Activated CD4-positive, alpha-beta T cell treated with anti-CD3 and anti-CD28 coated beads, Interleukin-2, amount 50 U/mL, for 48 hours (primary cell): Measurements from ENCODE around the gene HS1BP3.

Source experiments
- DNase-seq, 2 experiments: peaks; one replicate each; pipeline ENCODE4 v3.0.0-alpha.2; 2020

HS1BP3 gene

DNA sequence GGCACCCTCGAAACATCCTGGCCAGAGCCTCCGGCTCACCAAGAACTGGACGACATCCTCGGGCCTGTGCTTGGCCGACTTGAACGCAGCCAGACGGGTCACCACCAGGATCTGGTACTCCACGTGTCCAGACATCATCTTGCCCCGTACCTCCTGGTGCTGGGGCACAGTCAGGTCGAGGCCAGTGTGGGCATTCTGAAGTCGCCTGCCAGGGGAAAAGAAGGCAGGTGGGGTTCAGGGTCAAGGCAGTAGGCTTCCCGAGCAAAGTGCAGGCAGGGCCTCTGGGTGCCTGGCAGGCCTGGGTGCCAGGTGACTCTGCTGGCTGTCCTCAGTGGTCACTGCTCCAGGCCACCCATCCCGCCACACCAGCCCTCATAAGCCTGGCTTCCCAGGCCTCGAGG lies 5.6 kb downstream of the HS1BP3 start:
- no peak for DNase-seq

DNA sequence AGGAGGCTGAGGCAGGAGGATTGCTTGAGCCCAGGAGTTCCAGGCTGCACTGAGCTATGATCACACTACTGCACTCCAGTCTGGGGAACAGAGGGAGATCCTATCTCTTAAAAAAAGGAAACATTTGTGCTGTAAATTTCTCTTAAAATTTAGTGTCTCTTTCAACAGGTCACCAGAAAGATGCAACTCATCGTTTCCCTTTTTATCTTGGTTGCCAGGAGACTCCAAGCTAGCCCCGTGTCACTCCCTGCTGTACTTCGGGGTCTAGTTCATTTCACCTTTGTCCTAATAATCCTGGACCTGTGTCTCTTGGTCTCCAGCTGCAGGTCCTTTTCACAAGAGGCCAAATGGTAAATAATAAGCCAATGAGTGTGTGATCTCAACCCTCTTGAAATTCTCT lies 7.1 kb downstream of the HS1BP3 start:
- DNase-seq: no peak

DNA sequence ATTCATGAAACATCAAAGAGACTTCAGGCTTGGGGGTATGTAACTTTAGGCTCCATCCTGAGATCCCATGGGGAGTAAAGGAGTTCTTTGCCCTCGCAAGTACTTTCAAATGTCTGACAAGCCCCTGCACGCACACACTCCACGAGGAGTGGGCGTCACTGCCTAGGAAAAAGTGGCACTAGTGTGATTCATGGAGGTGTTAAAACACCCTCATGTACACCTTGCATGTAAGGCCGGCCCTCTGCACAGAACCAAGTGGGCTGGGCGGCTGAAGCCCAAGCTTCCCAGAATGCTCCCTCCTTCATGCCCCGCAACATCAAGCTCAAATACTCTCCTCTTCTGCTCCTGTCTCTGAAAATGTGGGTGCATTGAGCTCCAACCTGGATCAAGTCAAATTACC lies 7.8 kb downstream of the HS1BP3 start:
- DNase-seq: no peak

DNA sequence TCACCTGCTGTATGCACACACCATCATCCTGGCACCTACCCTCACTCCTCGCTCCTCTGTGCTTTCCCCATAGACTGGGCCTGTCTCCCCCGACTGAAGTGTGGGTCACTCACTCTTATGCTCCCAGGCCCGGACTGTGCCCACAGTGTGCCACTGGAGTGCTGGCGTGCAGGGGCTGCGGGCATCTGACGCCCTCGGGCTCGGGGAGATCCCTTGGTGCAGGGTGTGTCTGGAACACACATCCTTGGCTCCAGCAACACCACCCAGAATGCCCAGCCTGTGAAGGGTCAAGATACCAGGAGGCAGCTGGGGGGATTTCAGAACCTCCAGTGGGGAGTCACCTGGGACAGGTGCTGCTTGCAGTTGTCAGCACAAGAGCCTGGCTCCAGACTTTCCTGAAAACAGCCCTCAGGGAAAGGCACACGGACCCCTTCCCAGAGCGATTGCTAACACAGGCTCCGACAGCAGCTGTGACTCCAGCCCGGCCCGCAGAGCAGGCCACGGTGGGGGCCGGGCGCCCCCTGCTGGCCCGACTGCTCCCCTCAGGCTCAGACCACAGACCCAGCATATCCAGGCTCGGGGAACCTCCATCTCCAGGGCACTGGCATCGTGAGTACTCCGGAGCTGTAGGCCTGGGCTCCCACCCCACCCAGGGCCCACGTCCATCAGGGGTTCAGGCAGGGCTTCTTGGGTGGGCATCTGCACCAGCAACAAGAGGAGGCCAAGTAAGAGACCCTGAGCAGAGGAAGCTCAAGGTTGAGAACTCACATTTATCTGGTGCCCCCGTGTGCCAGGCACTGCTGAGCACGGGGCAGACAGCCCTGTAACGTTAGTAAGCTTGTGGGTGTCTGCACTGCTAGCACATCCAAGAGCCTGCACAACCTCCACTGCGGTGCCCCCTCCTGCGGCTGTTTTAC lies 8.6 kb downstream of the HS1BP3 start:
- DNase-seq: peak; percentile 74 to 81

DNA sequence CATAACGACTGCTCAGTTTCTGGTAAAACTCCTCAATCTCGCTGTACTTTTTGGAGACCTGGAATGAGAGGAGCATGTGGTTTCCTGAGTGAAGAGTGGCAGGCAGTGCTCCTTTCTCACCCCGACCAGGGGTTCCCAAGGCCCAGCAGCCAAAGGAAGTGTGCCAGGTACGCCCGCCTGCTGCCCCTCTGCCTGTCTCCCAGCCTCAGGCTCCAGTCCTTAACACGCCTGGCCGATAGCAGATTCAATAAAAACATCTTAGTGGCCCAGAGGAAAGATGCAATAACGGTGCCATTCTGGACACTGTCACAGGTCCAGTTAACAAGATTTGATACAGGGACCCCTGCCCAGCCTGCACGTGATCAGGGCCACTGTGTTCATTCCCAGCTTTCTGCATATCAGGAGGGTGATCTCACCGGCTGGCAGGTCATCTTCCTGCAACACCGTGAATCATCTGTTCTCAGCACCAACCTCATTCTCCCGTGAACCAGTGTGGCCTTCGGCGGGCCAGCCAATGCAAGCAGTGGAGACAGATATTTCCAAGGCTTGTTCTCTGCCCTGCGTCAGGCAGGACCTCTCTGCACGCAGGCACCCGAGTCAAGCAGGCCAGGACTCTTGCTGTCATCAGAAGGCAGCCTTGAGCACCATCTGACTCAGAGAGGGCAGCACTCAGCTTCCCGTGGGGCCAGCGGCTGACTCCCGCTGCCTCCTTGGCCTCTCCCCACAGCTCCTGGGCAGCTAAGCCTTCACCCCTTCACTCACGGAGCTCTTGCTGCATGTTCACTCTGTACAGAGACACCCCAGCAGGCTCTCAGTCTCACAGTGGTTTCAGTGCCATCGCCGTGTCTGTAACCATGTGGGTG lies 9.5 kb downstream of the HS1BP3 start:
- DNase-seq: no peak

DNA sequence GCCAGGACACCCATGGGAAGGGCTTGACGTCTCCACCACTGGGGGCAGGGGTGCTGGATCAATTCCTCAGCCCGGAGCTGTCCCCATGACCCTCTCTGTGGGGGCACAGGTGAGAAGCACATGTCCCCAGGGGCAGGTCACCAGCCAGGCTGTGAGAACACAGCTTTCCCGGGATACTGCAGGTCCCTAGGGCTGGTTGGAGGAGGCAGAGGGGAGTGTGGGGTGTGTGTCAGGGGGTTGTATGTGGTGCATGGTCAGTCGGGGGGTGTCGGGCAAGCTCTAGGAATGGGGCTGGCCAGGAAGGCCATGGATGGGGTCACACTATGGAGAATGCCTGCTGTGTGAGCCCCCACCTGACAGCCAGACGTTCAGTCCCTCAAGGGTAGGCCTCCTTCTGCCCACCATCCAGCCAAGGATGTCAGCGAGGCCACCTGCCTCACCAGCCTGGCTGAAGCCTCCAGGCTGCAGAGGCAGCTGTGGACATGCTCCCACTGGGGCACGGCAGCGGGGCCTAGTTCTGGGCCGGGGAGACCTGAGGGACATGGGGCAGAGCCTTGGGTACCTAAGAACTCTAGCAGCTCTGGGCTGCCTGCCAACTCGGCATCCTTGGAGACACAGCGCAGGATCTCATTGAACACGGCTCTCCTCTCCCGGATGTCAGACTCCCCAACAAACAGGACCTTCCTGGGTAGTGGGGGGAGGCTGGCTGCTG lies 10.3 kb downstream of the HS1BP3 start:
- DNase-seq: no peak

DNA sequence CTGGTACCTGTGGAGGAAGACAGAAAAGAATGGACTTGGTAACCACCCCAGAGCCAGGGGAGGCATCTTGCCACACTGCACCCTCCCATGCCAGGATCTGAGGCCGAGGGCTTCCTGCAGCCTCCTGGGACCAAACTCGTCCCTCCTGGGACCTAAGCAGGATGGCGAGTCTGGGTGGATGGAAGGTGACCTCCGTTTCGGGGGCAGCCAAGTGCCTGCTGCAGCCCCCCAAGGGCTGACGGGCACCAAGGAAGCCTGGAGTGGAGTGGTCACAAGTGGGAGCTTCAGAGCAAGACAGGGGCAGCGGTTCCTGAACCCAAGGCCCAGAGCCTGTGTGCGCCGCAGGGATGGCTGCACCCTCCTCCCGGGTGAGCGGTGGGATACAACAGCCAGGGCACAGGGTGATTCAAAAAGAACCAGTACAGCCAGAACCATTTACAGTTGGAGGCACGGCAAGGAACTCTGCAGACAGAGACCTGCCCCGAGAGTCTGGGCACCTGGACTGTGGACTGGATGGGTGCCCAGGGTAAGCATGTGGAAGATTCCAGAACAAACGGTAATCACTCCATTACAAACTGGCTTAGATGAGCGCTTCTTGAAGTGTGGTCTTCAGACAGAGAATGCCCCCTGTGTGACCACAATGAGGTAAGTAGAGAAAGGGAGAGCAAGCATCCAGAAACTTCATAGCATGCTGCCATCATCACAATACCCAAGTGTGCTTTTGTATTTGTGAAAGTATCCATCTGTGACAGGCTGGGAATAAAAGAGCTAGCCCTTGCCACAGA lies 12.1 kb downstream of the HS1BP3 start:
- DNase-seq: no peak

DNA sequence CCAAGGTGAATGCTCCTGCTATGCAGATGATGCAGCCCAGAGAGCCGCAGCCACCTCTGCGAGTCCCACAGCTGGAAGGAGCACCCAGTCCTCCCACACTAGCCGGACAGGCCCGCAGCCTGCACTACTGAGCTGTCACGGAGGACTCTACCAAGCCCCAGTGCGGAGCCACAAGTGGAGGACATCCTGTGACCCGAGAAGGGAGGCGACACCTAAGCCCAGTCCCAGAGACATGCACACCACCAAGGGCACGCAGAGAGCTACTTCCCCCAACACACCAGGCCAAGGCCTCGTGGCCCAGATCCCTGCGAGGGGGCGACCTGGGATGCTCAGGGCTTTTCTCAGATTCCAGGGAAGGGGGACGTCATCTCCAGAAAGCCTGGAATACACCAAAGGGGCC lies 12.9 kb downstream of the HS1BP3 start:
- no peak for DNase-seq

DNA sequence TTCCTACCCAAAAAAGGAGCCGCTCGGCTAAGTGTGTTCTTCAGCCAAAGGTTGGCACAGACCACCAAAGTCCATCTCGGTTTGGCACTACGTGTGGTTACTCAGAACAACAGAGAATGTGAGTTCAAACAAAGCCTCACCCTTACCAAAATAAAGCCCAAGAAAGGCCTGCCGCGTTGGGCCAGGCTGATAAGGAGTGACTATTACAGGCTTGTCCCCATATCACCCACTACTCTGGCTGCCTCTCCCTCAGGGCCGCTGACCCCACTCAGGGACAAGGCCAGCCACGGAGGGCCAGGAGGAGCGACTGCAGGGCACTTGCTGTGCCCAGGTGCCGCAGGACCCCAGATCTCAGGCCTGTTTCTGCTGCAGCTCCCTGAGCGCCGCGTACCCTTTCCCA lies 13.8 kb downstream of the HS1BP3 start:
- no peak for DNase-seq

DNA sequence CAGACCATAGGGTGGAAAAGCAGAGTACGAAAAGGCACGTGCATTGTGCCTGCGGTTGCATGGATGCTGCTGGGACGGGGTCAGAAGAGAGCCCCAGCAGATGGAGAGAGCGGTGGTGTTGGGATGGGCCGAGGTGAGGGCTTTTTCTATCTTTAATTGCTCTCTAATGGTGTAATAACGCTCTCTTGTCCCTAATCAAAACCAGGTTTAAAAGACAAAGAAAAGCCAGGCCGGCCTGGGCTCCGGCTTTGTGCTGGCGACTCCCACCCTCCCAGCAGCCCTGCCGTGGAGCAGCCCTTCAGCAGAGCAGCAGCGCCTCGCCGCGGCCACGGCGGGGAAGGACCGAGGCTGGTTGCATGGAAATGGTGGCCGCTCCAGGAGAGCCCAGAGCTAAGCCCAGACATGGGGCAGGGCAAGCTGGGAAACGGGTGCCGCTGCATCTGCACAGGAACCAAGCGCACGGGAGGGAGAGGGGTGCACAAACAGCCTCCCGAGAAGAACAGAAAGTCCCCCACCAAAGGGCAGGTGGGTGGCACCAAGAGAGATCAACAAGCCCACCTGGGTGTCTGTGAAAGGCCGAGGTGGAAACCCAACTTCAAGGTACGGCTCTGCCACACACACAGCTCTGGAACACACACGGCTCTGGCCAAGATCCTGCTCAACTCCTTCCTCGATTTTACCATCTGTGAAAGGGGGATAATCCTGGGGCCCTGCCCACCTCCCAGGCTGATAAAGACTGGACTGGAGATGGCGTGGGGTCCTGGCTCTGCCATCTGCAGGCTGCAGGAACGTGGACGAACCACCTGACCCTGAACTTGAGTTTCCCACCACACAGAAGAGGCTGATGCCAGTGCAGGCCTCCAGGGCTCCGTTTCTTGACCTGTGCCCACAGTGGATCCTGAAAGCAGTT lies 15.0 kb downstream of the HS1BP3 start:
- DNase-seq: peak; percentile 64 to 68

DNA sequence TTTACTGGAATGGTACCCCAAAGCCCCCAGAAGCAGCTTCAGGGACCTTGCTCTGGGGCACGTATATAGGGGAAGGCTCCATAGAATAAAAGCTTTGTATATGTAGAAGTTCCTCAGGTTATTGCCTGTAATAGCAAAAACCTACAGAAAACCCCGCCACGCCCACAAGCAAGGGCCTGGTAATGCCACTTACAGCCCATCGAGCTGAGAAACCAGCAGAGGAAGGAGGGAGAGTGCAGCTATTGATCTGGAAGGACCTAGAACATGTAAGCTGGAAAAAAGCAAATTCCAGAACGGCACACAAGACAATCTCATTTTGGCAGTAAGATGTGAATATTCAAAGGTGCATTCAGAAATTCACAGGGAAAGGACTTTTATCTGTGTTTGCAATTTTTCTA lies 15.8 kb downstream of the HS1BP3 start:
- DNase-seq: no peak

DNA sequence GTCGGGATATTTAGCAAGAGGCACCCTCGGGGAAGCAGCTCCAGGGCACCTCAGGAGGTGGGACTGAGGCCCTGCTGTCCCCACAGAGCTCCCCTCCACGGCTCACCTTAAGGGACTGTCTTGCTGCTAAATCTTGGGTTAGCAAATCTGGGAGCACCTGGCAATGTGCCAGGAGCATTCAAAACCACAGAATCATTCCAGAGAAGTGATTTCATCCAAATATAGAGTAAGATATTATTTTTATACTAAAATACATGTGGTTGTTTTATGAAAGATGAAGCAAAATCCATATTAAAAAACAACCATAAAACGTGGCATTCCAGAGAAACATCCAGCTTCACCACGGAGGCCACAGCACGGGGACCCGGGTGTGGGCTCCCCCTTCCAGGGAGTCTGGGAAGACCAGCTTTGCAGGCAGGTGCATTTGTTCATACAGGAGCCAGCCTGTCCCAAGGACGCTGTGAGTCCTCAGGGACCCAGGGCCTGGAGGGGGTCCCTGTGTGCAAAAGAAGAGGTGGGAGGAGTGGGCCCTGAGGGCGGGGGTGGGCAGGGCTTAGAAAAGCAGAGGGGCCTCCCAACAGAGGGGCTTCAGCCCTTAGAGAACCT lies 16.3 kb downstream of the HS1BP3 start:
- DNase-seq: no peak

DNA sequence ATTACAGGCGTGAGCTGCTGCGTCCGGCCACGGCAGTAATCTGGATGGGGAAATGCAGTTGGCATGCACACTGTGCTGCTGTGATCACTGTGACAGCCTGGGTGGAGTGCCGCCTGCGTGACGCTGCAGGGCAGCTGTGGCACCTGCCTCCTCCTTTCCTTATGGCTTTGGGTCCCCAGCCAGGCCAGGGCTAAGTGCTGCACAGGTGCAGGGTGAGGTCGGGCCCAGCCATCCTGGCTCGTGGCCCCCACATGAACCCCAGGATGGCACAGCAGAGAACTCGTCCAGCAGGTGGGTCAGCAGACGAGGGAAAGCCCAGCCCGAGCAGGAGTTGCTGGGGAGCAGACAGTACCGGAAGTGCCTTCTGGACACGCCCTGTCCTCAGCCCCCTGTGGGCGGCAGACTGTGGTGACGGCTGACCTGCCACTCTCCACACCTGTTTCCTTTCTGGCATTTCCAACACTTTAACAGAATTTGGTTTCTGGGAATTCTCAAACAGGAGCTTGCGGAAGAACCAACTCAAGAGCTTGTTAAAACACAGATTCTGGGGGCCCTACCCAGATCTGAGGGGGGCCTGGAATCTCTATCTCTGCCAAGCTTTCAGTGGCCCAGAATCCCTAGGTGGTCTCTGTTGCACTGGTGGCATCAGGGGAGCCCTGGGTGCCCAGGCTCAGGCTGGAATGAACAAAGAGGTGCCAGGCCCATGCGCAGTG lies 16.9 kb downstream of the HS1BP3 start:
- DNase-seq: no peak

DNA sequence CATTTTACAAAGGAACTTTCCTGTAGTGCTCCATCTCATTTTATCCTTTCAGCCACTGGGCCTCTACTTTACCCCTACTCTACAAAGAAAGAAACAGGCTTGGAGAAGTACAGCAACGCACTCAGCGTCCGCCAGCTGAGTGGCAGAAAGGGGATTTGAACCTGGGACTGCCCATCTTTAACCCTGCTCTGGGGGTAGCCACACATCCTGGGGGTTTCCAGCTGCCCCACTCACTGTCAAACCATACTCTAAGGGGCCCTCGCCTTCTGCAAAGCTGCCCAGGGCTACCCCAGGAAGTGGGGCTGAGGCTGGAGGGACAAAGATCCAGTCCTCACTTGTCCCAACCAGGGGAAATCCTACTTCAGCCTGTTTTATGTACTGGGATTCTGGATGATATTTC lies 17.9 kb downstream of the HS1BP3 start:
- no peak for DNase-seq

DNA sequence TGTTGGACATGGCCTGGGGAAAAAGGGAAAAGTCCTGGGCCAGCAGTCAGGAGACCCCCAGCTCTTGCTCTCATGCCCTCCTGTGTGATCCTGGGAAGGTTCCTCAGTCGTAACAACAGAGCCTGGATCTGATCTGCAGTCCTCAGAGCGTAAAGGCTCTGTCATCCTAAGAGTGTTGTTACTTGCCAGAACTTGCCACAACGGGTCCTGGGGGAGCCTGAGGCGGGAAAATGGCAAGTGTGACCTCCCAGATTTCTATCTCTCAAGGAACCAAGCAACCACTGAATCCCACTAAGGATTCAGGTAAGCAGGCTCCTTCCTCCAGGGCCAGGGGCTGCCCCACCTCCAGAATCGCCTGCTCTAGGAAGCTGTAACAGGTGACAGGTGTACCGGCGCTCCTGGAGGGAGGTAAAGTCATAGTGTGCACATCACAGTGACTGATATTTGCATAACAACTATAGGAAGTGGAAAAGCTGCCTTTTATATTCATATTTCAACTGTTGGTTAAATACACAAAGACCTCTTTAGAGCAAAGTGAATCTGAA lies 18.4 kb downstream of the HS1BP3 start:
- DNase-seq: no peak

DNA sequence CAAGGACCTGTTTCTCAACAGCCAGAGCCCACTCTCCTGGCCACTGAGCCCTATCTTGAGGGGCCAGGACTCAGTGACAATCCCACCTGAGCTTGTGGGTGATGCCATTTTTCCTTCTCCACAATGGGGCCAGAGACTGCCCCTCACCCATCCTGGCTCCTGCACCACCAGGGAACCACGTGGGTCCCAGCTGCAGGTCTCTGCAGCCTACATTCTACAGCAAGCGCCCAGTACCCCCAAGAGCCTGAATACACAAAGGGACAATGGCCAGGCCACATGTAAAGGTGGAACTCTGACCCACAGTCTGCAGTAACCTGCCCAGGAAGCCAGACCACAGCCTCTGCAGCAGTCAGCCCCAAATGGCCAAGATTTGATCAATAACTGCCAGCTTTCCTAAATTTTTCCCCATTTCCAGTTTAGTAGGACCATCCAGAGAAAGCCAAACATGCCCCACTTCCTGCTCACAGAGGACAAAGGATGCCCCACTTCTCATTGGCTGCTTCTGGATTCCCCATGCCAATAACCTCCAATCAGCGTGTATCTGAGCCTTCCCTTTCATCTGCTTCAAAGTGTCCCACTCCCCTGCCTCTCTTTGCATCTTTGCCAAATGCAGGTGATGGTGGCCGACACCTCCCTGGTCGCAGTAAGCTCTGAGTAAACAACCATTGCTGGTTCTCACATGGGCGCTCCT lies 19.1 kb downstream of the HS1BP3 start:
- DNase-seq: no peak

DNA sequence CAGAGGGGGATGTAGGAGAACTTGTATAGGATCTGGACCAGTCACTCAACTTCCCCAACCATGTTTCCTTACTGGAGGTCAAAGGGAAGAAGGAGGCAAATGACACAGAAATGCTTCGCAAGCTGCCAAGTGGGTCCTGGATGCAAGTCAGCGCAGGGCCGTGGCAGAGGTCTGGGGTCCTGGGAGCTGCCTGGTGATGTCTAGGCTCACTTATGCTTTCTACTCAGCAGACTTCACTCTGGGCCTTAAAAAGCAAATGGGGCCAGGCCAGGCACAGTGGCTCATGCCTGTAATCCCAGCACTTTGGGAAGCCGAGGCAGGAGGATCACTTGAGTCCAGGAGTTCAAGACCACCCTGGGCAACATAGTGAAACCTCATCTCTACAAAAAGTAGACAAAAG lies 19.9 kb downstream of the HS1BP3 start:
- no peak for DNase-seq

DNA sequence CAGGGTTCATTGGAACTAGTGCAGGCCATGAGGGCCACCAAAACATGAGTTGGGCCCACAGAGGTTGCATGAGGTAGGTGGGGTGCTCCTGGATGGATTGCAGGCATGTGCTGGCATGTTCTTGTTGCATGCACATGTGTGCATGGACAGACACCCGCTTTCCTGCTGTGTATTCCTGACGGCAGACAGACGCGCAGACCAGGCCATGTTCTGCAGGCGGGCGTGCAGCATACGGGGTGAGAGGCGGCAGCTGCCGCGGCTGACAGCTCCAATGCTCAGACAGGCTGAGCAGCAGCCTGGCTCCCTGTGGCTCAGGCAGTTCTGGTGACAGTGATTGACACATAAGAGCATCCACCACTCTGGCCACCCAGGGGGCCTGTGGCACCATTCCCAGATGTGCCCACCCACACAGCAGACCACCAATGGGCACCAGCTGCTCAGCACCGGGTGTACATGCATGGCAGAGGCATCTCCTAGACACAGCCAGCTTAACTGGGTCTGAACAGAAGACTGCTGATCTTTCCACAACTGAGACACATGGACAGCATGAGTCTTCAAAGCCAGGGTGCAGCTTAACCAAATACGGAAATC lies 21.2 kb downstream of the HS1BP3 start:
- no peak for DNase-seq

DNA sequence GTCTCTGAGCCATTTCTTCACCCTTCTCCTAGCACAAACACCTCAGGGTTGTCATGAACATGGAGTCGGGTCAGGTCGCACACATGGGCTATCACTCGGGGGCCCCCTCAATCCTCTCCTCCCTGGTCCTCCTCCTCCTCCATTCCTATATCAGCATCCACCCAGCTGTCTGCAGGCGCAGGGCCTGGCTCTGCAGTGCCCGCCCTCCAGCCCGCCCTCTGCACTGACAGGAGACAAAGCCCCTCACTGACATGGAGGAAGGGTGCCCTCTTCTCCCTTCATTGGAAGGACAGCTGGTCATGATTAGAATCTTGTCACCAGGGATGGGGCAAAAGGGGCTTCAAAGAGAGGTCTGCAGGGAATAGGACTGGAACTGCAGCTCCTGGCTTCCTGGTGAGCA lies 21.7 kb downstream of the HS1BP3 start:
- no peak for DNase-seq
